Measurements from ENCODE around the gene MACROH2A2.

MACROH2A2 gene

GRCh38 chr10:70068925-70069324 is 16.3 kb downstream of the MACROH2A2 start:
- no peaks in the 10 kb centered on the region for H3K27me3 ChIP-seq
- no peak for TF ChIP-seq CTCF (IDR thresholded peaks at IDR 0.05)
- intact Hi-C loops (cut with DNase I; ENCODE audit: low total_unique reads): no loop called here
- H3K4me3 ChIP-seq: no peak overlapping the region
- no peaks in the 10 kb centered on the region for H3K4me1 ChIP-seq
- H3K27ac ChIP-seq: no peak overlapping the region
- DNase-seq: no peak
- no peaks in the 10 kb centered on the region for H3K9me3 ChIP-seq
- H3K36me3 ChIP-seq: no peaks in the 10 kb centered on the region

GRCh38 chr10:70069346-70069745 is 16.7 kb downstream of the MACROH2A2 start:
- intact Hi-C loops (cut with DNase I; ENCODE audit: low total_unique reads): no loop called here
- no peaks in the 10 kb centered on the region for H3K27me3 ChIP-seq
- DNase-seq: no peak
- no peak overlapping the region for H3K27ac ChIP-seq
- no peaks in the 10 kb centered on the region for H3K9me3 ChIP-seq
- H3K4me3 ChIP-seq: no peak overlapping the region
- no peaks in the 10 kb centered on the region for H3K36me3 ChIP-seq
- TF ChIP-seq CTCF (IDR thresholded peaks at IDR 0.05): no peak
- no peaks in the 10 kb centered on the region for H3K4me1 ChIP-seq

- DNase-seq: no peak
- no peaks in the 10 kb centered on the region for H3K27me3 ChIP-seq
- no peaks in the 10 kb centered on the region for H3K9me3 ChIP-seq
- H3K4me1 ChIP-seq: no peaks in the 10 kb centered on the region
- no peak overlapping the region for H3K4me3 ChIP-seq
- H3K27ac ChIP-seq: no peak overlapping the region
- peaks cover 0 to 5% (median 0%) of the 10 kb centered on the region in 3 donors for H3K36me3 ChIP-seq
- TF ChIP-seq CTCF (IDR thresholded peaks at IDR 0.05): no peak
- intact Hi-C loops (cut with DNase I; ENCODE audit: low total_unique reads): no loop called here
These were observed 18.2 kb downstream of the MACROH2A2 start for GRCh38 chr10:70070834-70071233.

- TF ChIP-seq CTCF (IDR thresholded peaks at IDR 0.05): no peak
- intact Hi-C loops (cut with DNase I; ENCODE audit: low total_unique reads): no loop called here
- H3K9me3 ChIP-seq: no peaks in the 10 kb centered on the region
- H3K27me3 ChIP-seq: no peaks in the 10 kb centered on the region
- H3K27ac ChIP-seq: no peak overlapping the region
- H3K4me1 ChIP-seq: no peaks in the 10 kb centered on the region
- H3K4me3 ChIP-seq: no peak overlapping the region
- DNase-seq: no peak
- peaks cover 0 to 15% (median 0%) of the 10 kb centered on the region in 3 donors for H3K36me3 ChIP-seq
These were observed 21.5 kb downstream of the MACROH2A2 start for GRCh38 chr10:70074165-70074564.

- no peak for TF ChIP-seq CTCF (IDR thresholded peaks at IDR 0.05)
- Histone ChIP-seq H3K27me3 (no peaks in the 10 kb centered on the region), H3K4me1 (no peaks in the 10 kb centered on the region), H3K4me3 (no peak overlapping the region), H3K36me3 (peaks cover 0 to 15% (median 0%) of the 10 kb centered on the region in 3 donors), H3K9me3 (no peaks in the 10 kb centered on the region), H3K27ac (no peak overlapping the region)
- intact Hi-C loops (cut with DNase I; ENCODE audit: low total_unique reads): no loop called here
- no peak for DNase-seq
These were observed 22.3 kb downstream of the MACROH2A2 start for GRCh38 chr10:70074971-70075370.

GRCh38 chr10:70078329-70078728 is 25.7 kb downstream of the MACROH2A2 start:
- no peaks in the 10 kb centered on the region for H3K4me1 ChIP-seq
- no peak for TF ChIP-seq CTCF (IDR thresholded peaks at IDR 0.05)
- intact Hi-C loops (cut with DNase I; ENCODE audit: low total_unique reads): no loop called here
- H3K9me3 ChIP-seq: no peaks in the 10 kb centered on the region
- H3K4me3 ChIP-seq: no peak overlapping the region
- DNase-seq: no peak
- H3K27ac ChIP-seq: no peak overlapping the region
- H3K36me3 ChIP-seq: peaks cover 0 to 20% (median 0%) of the 10 kb centered on the region in 3 donors
- no peaks in the 10 kb centered on the region for H3K27me3 ChIP-seq

All from tibial artery (tissue), 4 donors.